GM15510 (cell line): ENCODE data around the gene DNAAF6.

Experiments
- POLR2A ChIP-seq: IDR thresholded peaks from 3 replicates; pipeline ENCODE4 v1.6.1; 2011; ENCODE audit warnings: borderline replicate concordance; ENCODE audit not compliant: insufficient read length; ENCODE audit errors: extremely low read depth

DNAAF6 gene

GRCh38 chrX:107205770-107206696 is at the start of gene DNAAF6, which contains the start of gene NUP62CL:
Gene DNAAF6 (plus strand): TSS chrX:107206611. CDS start chrX:107212876, 6,265 bp downstream.
Gene NUP62CL (minus strand): TSS chrX:107206433. CDS start chrX:107175146, 31,287 bp downstream.
- TF ChIP-seq POLR2A, result peak; percentile 41

- no peak for TF ChIP-seq POLR2A
These were observed 39.1 kb upstream of the DNAAF6 start for GRCh38 chrX:107167163-107167921.

GRCh38 chrX:107168257-107168656 is 38.2 kb upstream of the DNAAF6 start:
- TF ChIP-seq POLR2A, result no peak

GRCh38 chrX:107168712-107169111 is 37.7 kb upstream of the DNAAF6 start:
- TF ChIP-seq POLR2A, result no peak

GRCh38 chrX:107171369-107172102 is 34.9 kb upstream of the DNAAF6 start:
- no peak for TF ChIP-seq POLR2A

GRCh38 chrX:107197319-107197718 is 9.1 kb upstream of the DNAAF6 start:
- TF ChIP-seq POLR2A, result no peak

- no peak for TF ChIP-seq POLR2A
These were observed 6.9 kb upstream of the DNAAF6 start for GRCh38 chrX:107199491-107199890.

GRCh38 chrX:107204068-107204605 is 2.3 kb upstream of the DNAAF6 start:
- TF ChIP-seq POLR2A, result no peak

- TF ChIP-seq POLR2A, result no peak
These were observed 270 bp downstream of the DNAAF6 start for GRCh38 chrX:107206697-107207065.

GRCh38 chrX:107207089-107207488 is 678 bp downstream of the DNAAF6 start:
- no peak for TF ChIP-seq POLR2A

GRCh38 chrX:107207943-107208342 is 1.5 kb downstream of the DNAAF6 start:
- no peak for TF ChIP-seq POLR2A

- no peak for TF ChIP-seq POLR2A
These were observed 7.1 kb downstream of the DNAAF6 start for GRCh38 chrX:107213477-107213876.

GRCh38 chrX:107226757-107227156 is 20.3 kb downstream of the DNAAF6 start:
- no peak for TF ChIP-seq POLR2A

GRCh38 chrX:107227780-107228485 is 21.5 kb downstream of the DNAAF6 start:
- TF ChIP-seq POLR2A, result no peak

- no peak for TF ChIP-seq POLR2A
These were observed 22.0 kb downstream of the DNAAF6 start for GRCh38 chrX:107228486-107228819.

GRCh38 chrX:107272431-107272921 is 66.1 kb downstream of the DNAAF6 start:
- no peak for TF ChIP-seq POLR2A
